ENCODE results near the gene PA2G4.

Gene PA2G4

DNA sequence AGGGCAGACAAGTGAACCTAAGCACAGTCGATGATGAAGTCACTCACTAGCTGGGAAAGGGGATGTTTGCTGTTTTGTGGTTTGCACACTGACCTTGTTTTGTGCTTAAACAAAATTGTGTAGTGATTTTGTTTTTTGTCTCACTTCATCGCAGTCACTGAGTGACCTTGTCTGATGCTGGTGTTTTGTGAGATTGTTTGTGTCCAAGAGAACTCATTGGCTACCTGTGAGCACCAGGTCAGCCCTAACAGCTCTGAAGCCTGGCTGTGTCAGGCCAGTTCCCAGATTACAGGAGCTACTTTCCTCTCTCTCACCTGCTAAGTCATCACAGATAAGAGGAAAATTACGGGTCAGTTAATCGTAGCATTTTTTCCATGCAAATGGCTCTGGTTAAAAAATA, 19.8 kb downstream of the PA2G4 start:
- no peak for DNase-seq (ENCODE audit: low read depth in 2 of 2)

- no peak for DNase-seq (ENCODE audit: low read depth in 2 of 2)
Measured at GRCh38 chr12:56126732-56127239, 22.4 kb downstream of the PA2G4 start.

GRCh38 chr12:56127485-56127887, 23.1 kb downstream of the PA2G4 start:
- no peak for DNase-seq (ENCODE audit: low read depth in 2 of 2)

GRCh38 chr12:56127888-56128669, 23.7 kb downstream of the PA2G4 start, which contains the start of gene ESYT1:
ESYT1 (plus strand) TSS chr12:56128267; CDS start chr12:56128320, 53 bp downstream.
- DNase-seq (ENCODE audit: low read depth in 2 of 2) = peak; percentile 95 to 99

GRCh38 chr12:56128670-56129205, 24.4 kb downstream of the PA2G4 start:
- no peak for DNase-seq (ENCODE audit: low read depth in 2 of 2)

- DNase-seq (ENCODE audit: low read depth in 2 of 2) = peak; percentile 31 to 56
Measured at GRCh38 chr12:56129206-56129941, 25.0 kb downstream of the PA2G4 start.

DNA sequence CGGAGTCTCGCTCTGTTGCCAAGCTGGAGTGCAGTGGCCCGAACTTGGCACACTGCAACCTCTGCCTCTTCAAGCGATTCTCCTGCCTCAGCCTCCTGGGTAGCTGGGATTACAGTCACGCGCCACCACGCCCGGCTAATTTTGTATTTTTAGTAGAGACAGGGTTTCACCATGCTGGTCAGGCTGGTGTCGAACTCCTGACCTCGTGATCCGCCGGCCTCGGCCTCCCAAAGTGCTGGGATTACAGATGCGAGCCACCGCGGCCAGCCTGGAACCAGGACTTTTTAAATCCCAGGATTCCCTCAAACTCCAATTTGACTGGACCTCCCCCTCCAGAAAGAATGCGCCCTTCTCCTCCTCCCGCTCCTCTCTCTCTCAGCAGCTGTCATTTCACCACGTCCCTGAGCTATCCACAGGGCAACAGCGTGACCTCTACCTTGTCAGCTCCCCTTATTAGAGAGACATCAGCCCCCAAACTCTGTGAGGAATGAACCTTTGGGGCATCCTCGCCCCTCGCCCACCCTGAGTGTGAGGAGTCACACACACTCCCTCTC, 25.7 kb downstream of the PA2G4 start:
- no peak for DNase-seq (ENCODE audit: low read depth in 2 of 2)

- DNase-seq (ENCODE audit: low read depth in 2 of 2) = no peak
Measured at GRCh38 chr12:56130876-56131275, 26.5 kb downstream of the PA2G4 start.

DNA sequence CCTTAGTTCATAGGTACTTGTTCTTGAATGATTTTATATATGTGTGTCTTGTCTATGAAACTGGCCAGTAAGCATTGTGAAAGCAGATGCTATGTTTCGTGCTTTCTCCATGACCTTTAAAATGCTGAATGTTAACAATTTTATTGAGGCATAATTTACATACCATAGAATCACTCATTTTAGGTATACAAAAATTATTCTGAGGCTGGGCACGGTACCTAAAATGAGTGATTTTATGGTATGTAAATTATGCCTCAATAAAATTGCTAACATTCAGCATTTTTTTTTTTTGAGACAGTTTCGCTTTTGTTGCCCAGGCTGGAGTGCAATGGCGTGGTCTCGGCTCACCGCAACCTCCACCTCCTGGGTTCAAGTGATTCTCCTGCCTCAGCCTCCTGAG, 30.5 kb downstream of the PA2G4 start:
- no peak for DNase-seq (ENCODE audit: low read depth in 2 of 2)

DNA sequence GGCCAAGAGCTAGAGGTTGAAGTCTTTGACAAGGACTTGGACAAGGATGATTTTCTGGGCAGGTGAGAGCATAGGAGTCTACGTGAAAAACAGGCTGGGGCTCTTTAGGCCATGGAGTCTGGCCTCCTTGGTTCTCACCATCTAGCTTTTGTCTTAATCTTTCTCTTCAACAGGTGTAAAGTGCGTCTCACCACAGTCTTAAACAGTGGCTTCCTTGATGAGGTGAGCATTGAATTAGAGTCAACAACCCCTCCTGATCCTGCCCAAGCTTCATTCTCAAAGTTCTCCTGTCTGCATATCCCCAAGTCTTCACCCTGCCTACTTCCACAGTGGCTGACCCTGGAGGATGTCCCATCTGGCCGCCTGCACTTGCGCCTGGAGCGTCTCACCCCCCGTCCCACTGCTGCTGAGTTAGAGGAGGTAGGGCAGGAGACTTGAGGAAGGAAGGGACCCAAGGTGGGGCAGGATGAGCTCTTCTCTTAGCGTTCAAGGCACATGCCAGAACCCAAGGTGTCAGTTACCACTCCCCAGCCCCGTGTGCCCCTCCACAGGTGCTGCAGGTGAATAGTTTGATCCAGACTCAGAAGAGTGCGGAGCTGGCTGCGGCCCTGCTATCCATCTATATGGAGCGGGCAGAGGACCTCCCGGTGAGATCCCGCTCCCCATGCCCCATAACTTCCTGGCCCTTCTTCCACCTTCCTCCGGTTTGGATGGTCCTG, 33.7 kb downstream of the PA2G4 start:
- no peak for DNase-seq (ENCODE audit: low read depth in 2 of 2)

GRCh38 chr12:56141946-56142784, 37.8 kb downstream of the PA2G4 start:
- no peak for DNase-seq (ENCODE audit: low read depth in 2 of 2)

GRCh38 chr12:56143217-56143616, 38.9 kb downstream of the PA2G4 start:
- no peak for DNase-seq (ENCODE audit: low read depth in 2 of 2)

DNA sequence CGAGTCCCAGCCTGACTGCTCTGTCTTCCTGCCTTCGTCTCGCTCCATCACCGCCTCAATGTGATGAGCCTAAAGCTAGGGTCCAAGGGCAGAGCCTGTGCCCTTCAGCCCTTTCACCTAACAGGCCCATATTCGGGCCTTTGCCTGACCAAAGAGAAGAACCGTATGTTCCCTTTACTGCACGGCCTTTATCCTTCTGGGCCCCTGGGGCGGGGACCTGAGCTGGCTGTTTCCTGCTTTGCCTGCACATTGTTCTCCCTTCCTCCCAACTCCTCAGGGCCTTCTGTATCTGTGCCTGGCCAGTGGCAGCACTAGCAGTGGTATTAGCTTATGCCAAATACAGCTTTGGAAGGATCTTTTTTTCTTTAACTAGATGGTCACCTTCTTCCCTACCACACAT, 39.5 kb downstream of the PA2G4 start:
- DNase-seq (ENCODE audit: low read depth in 2 of 2) = no peak

- DNase-seq (ENCODE audit: low read depth in 2 of 2) = no peak
Measured at GRCh38 chr12:56145217-56145616, 40.9 kb downstream of the PA2G4 start.

- DNase-seq (ENCODE audit: low read depth in 2 of 2) = no peak
Measured at GRCh38 chr12:56146492-56147460, 42.4 kb downstream of the PA2G4 start.

DNA sequence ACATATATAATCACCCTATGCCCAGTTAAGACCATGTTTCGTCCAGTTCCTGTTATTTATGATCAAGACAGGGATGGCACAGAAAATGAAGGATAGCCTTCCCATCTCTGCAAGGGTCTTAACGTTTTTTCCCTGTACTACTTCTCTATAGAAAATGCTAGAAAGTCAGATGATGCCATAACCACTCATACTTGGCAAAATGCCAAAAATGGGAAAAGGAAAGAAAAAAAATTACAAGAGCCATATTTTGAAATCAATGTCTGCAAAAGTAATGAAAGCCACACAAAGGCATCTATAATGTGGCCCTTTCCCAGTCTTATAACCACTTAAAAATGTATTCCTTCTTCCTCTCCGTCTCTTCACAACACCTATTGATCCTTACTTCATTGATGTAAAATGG, 46.2 kb downstream of the PA2G4 start:
- DNase-seq (ENCODE audit: low read depth in 2 of 2) = no peak

GRCh38 chr12:56151672-56152131, 47.3 kb downstream of the PA2G4 start:
- peak; percentile 57 to 68 for DNase-seq (ENCODE audit: low read depth in 2 of 2)

DNA sequence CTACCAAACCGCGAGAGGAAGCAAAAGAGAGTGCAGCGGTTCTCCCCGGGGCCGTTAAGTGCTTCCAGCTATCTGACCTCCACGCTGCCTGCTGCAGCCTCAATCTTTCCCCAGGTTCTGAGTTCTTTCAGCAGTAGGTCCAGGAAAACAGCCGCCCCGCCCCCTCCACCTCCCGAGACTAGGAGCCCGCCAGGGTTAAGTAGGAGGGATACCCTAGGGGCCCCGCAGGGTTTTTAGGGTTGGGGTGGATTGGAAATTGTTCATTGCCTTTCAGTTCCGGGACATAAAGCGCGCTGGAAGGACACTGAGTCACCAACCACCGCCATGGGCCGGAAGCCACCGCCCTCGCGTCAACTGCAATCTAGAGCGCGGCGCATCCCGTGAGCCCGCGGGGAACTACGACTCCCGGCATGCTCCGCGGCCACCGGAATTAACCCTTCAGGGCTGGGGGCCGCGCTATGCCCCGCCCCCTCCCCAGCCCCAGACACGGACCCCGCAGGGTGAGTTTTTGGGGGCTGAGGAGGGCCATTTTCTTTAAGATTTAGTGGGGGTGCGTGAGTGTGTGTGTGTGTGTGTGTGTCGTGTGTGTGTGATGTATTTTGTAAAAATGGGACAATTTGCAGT, 47.9 kb downstream of the PA2G4 start, which contains the start of gene MYL6B:
TSS of gene MYL6B (plus strand) at position 456 of the 624 bp plus-strand sequence. CDS start 1,332 bp downstream, outside the sequence.
- peak; percentile 92 to 94 for DNase-seq (ENCODE audit: low read depth in 2 of 2)
